PC-9 (cell line): ENCODE data around the gene SF1. TPM values are rescaled to one million over a fixed set of nuclear protein-coding genes. Genes with fewer than 3 reads are reported as not detected.

ENCODE experiments used
- BruUV-seq: library from RNA; stranded (reverse); fragments of 400-500 nt; replicated peaks from 2 replicates; lab custom pipeline; 2021; lab: Mats Ljungman, UMichigan
- CTCF ChIA-PET: fragments of 300-600 bp; sonication (Branson Sonifier 250); formaldehyde crosslinking; loops from one replicate; lab custom pipeline; 2022; ENCODE audit warnings: antibody characterized with exemption; lab: Charles Lee
- POLR2A ChIA-PET: fragments of 300-600 bp; sonication (Branson Sonifier 250); formaldehyde crosslinking; loops from one replicate; lab custom pipeline; 2022; ENCODE audit warnings: antibody characterized with exemption; ENCODE audit not compliant: unreplicated experiment; lab: Charles Lee
- DNase-seq, 2 experiments: peaks; one replicate each; pipeline versions ENCODE4 v3.0.0 to v3.0.0-alpha.2; 2015 to 2022; ENCODE audit warnings: mixed read lengths in 1 of 2
- H2AFZ ChIP-seq: fragments of 200-600 bp; sonication (generic); 2 replicates; pipeline ENCODE4 v1.8.1; 2017; ENCODE audit warnings: antibody characterized with exemption
- H3F3A ChIP-seq: fragments of 200-600 bp; sonication (generic); 2 replicates; pipeline ENCODE4 v1.8.1; 2017; ENCODE audit warnings: antibody characterized with exemption, mild to moderate bottlenecking, low read depth; ENCODE audit not compliant: insufficient read depth
- H3K27ac ChIP-seq: fragments of 200-600 bp; sonication (generic); 2 replicates; pipeline ENCODE4 v1.6.1; 2016; ENCODE audit warnings: mixed run types
- H3K27me3 ChIP-seq: fragments of 200-600 bp; sonication (generic); 2 replicates; pipeline ENCODE4 v1.6.1; 2016; ENCODE audit warnings: low read depth, mixed run types; ENCODE audit not compliant: insufficient read depth
- H3K36me3 ChIP-seq: fragments of 200-600 bp; sonication (generic); 2 replicates; pipeline ENCODE4 v1.6.1; 2016; ENCODE audit warnings: low read depth, mixed run types
- H3K4me1 ChIP-seq: fragments of 200-600 bp; sonication (generic); replicated peaks from 2 replicates; pipeline ENCODE4 v1.6.1; 2016; ENCODE audit warnings: mixed run types; ENCODE audit not compliant: insufficient read depth
- H3K4me2 ChIP-seq: fragments of 200-600 bp; sonication (generic); 2 replicates; pipeline ENCODE4 v1.6.1; 2017; ENCODE audit warnings: mixed run types
- H3K4me3 ChIP-seq: fragments of 200-600 bp; sonication (generic); 2 replicates; pipeline ENCODE4 v1.6.1; 2016; ENCODE audit warnings: mixed run types
- H3K79me2 ChIP-seq: fragments of 200-600 bp; sonication (generic); 2 replicates; pipeline ENCODE4 v1.6.1; 2017; ENCODE audit warnings: low read depth, mixed run types
- H3K9me2 ChIP-seq: fragments of 200-600 bp; sonication (generic); 2 replicates; pipeline ENCODE4 v1.8.1; 2017; ENCODE audit warnings: mild to moderate bottlenecking; ENCODE audit not compliant: insufficient read depth
- H3K9me3 ChIP-seq: fragments of 200-600 bp; sonication (generic); 2 replicates; pipeline ENCODE4 v1.8.1; 2016; ENCODE audit warnings: low read depth; ENCODE audit not compliant: insufficient read depth
- H4K20me1 ChIP-seq: fragments of 200-600 bp; sonication (generic); 2 replicates; pipeline ENCODE4 v1.8.1; 2017; ENCODE audit not compliant: insufficient read depth
- EZH2 ChIP-seq: fragments of 200-600 bp; sonication (generic); IDR thresholded peaks from 2 replicates; pipeline ENCODE4 v1.8.0; 2017; ENCODE audit warnings: antibody characterized with exemption, low read depth
- intact Hi-C: fragments of 100-400 bp; cut with micrococcal nuclease; formaldehyde crosslinking; loops from one replicate; pipeline ENCODE4 v1.10.0; 2022; ENCODE audit not compliant: unreplicated experiment
- total RNA-seq: library from RNA; stranded (reverse); gene quantifications from 2 replicates; pipeline ENCODE4 v1.2.3, GENCODE V29; 2021
- TF ChIP-seq, protein P1 (sequence below): fragments of 200-600 bp; sonication (generic); conservative IDR thresholded peaks from 2 replicates; pipeline ENCODE4 v1.6.1; 2017; ENCODE audit warnings: mixed run types, antibody characterized with exemption, mild to moderate bottlenecking, moderate library complexity

Gene SF1
- total RNA-seq, 1 experiment from 2014 or later, result 336 TPM

DNA sequence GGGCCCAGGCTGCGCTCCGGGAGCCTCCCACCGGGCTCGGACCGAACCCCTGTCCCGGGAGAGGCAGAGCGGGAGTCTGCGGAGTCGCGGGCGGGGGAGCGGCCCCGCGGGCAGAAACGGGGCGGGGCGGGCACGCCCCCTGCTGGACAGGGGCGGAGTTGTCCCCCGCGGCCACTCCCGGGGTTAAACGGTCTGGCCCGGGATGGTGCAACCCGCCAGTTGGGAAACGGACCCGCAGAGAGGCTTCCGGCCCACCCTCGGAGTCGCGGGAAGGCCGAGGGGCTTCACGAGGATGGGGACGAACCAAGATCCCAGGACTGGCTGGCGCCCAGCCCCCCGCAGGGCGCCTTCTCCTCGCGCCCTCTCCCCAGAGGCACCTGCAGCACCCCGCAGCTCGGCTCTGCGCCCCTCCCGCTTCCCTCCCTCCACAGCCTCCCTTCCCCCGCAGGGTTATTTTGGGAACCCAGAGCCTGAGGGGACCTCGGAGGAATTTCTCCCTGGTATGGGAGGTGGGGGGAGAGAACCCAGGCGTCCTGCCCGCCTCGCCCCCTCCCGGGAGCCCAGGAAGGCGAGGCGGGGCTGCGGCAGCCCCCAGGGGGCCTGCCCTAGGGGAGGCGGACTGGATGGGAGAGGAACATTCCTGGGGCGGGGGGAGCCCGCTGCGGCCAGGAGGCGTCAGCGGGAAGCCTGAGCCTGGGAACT lies 35.3 kb downstream of the SF1 start:
- peak overlapping the region; percentile 64 for H3K4me3 ChIP-seq
- H3K4me2 ChIP-seq, result peak overlapping the region; percentile 89
- H3K9me3 ChIP-seq, result no peaks in the 10 kb centered on the region
- TF ChIP-seq, protein P1, sequence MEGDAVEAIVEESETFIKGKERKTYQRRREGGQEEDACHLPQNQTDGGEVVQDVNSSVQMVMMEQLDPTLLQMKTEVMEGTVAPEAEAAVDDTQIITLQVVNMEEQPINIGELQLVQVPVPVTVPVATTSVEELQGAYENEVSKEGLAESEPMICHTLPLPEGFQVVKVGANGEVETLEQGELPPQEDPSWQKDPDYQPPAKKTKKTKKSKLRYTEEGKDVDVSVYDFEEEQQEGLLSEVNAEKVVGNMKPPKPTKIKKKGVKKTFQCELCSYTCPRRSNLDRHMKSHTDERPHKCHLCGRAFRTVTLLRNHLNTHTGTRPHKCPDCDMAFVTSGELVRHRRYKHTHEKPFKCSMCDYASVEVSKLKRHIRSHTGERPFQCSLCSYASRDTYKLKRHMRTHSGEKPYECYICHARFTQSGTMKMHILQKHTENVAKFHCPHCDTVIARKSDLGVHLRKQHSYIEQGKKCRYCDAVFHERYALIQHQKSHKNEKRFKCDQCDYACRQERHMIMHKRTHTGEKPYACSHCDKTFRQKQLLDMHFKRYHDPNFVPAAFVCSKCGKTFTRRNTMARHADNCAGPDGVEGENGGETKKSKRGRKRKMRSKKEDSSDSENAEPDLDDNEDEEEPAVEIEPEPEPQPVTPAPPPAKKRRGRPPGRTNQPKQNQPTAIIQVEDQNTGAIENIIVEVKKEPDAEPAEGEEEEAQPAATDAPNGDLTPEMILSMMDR, result peak; percentile 93
- TF ChIP-seq EZH2, result no peak; the same call in 1 of the 2 replicates
- peaks cover 13% of the 10 kb centered on the region for H3K4me1 ChIP-seq
- no peaks in the 10 kb centered on the region for H3K79me2 ChIP-seq
- peak overlapping the region; percentile 92 for H2AFZ ChIP-seq
- no peaks in the 10 kb centered on the region for H3K36me3 ChIP-seq
- H4K20me1 ChIP-seq, result no peaks in the 10 kb centered on the region
- peaks cover 51% of the 10 kb centered on the region for H3K27me3 ChIP-seq
- intact Hi-C loops, result loop anchor here (5.0 kb wide), 1 partner anchor 91 kb away; no protein-coding TSS in a partner anchor
- ChIA-PET POLR2A (interaction anchor here (0.6 kb wide), 1 partner anchor 1158 kb away, joined by 8 read pairs; no protein-coding TSS in a partner anchor), CTCF (interaction anchor here (0.5 to 0.7 kb wide), 4 partner anchors 9 to 424 kb away, joined by 3 to 7 read pairs (median 4); no protein-coding TSS in a partner anchor)
- peaks cover 10% of the 10 kb centered on the region for H3F3A ChIP-seq
- peak in 1 of 2 experiments; percentile 83 for DNase-seq
- H3K27ac ChIP-seq, result no peak overlapping the region
- BruUV-seq, result no TSS peak
- H3K9me2 ChIP-seq, result no peaks in the 10 kb centered on the region

DNA sequence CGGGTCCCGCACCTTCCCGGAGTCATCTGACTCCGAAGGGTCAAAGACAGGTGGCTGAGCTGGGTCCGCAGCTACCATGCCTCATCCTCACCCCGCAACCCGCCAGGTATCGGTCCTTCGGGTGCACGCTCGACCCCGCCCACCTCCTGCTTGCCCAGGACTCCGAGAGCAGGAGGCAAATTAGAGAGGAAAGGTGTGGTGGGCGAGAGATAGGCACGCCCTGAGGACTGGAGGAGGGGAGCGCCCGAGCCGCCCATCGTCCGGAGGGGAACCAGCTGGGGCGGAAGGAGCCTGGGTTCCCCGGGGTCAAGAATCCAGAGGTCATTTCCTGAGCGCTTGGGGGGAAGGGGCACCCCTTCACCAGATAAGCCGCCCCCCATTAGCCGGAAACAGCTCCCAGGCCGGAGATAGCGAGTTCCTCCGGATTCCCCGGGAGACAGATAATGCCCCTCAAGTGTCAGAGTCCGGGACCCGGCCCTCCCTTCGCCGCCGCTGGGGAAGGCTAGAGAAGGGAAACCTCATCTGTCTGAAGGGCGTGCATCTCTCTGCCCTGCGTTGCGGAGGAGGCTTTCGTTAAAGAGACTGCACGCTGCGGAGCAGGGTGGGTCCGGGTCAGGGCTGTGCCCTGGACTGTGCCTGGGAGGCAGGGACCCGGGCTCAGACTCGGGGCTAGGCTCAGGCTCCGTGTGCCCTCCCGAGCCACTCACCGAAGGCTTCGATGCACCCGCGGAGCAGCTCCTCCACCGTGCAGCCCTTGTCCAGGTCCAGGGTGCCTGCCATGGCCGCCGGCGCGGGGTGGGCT lies 36.1 kb downstream of the SF1 start:
- Histone ChIP-seq H3K27me3 (peaks cover 51% of the 10 kb centered on the region), H3K9me2 (no peaks in the 10 kb centered on the region), H3K27ac (no peak overlapping the region), H4K20me1 (no peaks in the 10 kb centered on the region), H3K4me3 (peak overlapping the region; percentile 64; the same call in 1 of the 2 replicates), H3K4me1 (peaks cover 13% of the 10 kb centered on the region), H3K4me2 (peak overlapping the region; percentile 89), H3K9me3 (no peaks in the 10 kb centered on the region), H3K36me3 (no peaks in the 10 kb centered on the region), H3K79me2 (no peaks in the 10 kb centered on the region), H2AFZ (peak overlapping the region; percentile 92), H3F3A (peaks cover 11% of the 10 kb centered on the region)
- intact Hi-C loops, result loop anchor here (5.0 kb wide), 1 partner anchor 90 kb away; no protein-coding TSS in a partner anchor
- no TSS peak for BruUV-seq
- CTCF ChIA-PET, result interaction anchor here (0.5 to 0.7 kb wide), 3 partner anchors 10 to 362 kb away, joined by 3 to 7 read pairs (median 5); no protein-coding TSS in a partner anchor
- no peak for DNase-seq
- POLR2A ChIA-PET, result interaction anchor here (0.6 kb wide), 1 partner anchor 1158 kb away, joined by 8 read pairs; no protein-coding TSS in a partner anchor
- TF ChIP-seq, protein P1, result no peak
- TF ChIP-seq EZH2, result no peak; the same call in 1 of the 2 replicates

DNA sequence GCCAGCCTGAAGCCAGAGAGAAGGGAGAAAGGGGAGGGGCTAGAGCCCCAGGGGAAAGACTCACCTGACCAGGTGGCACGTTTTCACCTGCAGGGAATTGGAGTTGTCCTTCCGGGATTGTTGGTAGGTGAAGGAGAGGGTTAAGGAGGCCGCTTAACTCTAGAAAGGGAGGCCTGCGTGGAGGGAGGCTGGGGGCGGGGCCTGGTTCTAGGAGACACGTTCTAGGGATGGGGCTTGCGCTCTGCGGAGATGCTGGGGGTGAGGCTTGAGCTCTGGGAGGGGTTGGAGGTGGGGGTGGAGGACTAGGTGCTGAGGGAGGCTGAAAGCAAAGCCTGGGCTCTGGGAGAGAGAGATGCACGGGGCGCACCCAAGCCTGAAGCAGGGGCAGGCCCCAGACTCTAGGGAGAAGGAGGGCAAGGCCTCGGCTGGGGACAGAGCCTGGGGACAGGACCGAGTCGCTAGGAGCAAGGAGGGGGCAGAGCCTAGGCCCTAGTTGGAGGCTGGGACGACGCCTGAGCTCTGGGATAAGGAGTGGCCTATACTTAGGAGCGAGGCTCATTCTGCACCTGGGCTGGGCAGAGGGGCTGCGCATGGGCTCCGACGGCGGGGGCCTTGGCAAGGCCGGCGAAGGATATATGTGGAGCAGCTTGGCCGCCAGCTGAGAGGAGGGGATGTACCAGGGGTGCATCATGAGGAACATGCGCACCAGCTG lies 36.8 kb downstream of the SF1 start:
- DNase-seq, result no peak
- ChIA-PET CTCF (no interaction called here), POLR2A (no interaction called here)
- TF ChIP-seq EZH2, result no peak
- TF ChIP-seq, protein P1, result no peak
- H3K4me1 ChIP-seq, result peaks cover 16% of the 10 kb centered on the region
- H3K36me3 ChIP-seq, result no peaks in the 10 kb centered on the region
- H3F3A ChIP-seq, result peaks cover 11% of the 10 kb centered on the region
- peaks cover 51% of the 10 kb centered on the region for H3K27me3 ChIP-seq
- no peaks in the 10 kb centered on the region for H4K20me1 ChIP-seq
- intact Hi-C loops, result loop anchor here (5.0 kb wide), 1 partner anchor 89 kb away; no protein-coding TSS in a partner anchor
- no peaks in the 10 kb centered on the region for H3K79me2 ChIP-seq
- no TSS peak for BruUV-seq
- H3K27ac ChIP-seq, result no peak overlapping the region
- H3K4me2 ChIP-seq, result no peak overlapping the region
- no peak overlapping the region for H3K4me3 ChIP-seq
- H2AFZ ChIP-seq, result no peak overlapping the region
- H3K9me3 ChIP-seq, result no peaks in the 10 kb centered on the region
- H3K9me2 ChIP-seq, result no peaks in the 10 kb centered on the region
